GM19043 (cell line): ENCODE measurements around the gene NOTUM.
A peak's percentile ranks its signal among the peaks of the same experiment; 100 is the strongest.

Experiments used
- ATAC-seq: cut with Tn5 transposase; IDR thresholded peaks from one replicate; pipeline ENCODE4 v1.9.1; 2021; ENCODE audit warnings: low read depth; ENCODE audit not compliant: unreplicated experiment

Gene NOTUM

DNA sequence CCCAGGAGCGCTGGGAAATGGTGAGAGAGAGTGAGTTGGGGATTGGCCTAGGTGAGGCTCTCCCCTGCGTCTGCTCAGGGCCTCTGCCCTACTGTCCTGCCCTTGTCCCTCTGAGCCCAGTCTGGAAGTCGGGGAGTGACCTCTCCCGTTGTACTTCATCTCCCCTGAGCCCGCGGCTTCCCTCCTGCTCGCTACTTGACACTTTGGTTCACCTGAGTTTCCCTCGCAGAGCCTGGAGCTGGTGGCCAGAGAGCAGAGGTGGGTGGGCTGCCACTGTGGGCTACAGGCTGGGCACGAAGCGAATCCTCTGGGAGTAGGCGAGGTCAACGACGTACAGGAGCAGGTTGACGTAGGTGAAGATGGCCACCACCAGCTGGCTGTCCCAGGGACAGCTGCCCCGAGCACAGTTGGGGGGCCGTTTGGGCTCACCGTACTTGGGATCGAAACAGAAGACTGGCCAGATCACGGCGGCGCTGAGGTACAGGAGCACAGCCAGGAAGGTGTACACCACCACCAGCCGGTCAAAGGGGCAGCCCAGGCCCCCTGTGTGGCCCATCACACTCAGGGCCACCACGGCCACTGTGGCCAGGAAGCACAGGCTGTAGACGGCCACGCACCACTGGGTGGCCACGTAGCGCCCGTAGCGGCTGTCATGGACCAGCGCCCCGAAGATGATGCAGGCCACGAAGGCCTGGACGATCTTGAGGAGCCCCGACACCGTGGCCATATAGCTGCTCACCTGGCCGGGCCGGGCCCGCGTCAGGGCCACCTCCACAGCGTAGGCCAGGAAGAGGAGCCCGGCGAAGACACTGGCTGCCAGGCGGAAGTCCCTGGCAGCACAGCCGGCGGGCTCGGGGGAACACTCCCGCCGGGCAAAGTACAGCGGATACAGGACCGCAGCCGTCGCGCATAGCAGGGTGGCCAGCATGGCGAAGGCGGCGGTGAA lies 20.2 kb downstream of the NOTUM start:
- ATAC-seq = no peak

DNA sequence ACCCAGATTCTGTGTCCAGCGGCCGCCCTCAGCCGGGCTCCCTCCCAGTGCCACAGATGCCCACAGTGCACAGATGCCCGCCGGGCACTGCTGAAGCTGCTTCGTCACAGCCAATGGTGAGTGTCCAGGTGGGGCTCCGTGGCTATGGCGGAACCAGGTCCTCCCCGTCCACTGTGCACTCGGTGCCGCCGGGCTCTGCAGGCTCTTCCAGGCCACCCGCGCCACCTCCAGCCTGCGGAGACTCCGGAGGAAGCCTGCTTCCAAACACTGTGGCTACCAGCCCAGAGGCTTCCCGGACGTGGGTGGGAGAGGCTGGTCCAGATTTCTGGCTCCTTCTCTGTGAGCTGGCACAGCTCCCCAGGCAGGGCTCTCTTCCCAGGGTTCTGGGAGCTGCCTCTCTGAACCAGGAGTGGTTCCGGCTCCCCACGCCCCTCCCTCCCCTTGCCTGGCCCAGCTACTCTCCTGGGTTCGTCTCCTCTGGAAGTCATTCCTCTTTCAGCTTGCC lies 21.1 kb downstream of the NOTUM start:
- no peak for ATAC-seq

GRCh38 chr17:81939218-81939617 lies 21.8 kb downstream of the NOTUM start:
- ATAC-seq = no peak

- ATAC-seq = no peak
Observed at GRCh38 chr17:81935709-81936084, 25.3 kb downstream of the NOTUM start.

GRCh38 chr17:81934850-81935708 lies 25.9 kb downstream of the NOTUM start:
- ATAC-seq = no peak

DNA sequence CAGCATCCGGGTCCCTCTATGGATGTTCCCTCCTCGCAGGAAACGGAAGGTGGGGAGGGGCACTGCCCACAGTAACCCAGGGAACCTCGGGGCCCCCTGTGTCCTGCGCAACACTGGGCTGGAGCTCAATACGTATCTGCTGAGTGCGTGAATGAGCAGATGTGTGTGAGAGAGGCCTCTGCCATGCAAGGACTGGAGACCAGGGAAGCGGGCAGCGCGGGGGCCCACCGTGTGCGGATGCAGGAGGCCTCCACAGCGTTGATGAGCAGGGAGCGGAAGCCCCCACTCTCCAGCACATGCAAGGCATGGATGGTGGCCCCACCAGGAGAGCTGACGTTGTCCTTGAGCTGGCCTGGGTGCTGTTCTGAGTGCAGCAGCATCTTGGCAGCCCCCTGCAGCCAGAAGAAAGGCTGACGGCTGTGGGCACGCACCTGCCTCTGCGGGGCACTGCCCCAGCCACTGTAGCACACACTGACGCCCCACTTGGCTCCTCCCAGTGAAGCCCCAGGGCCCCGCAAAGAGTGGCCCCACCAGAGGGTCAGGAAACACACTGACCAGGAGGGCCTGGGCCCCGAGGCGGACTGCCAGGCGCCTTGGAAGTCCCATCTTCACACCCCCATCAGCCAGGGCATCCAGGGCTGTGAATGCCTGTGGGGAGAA lies 26.8 kb downstream of the NOTUM start:
- no peak for ATAC-seq

DNA sequence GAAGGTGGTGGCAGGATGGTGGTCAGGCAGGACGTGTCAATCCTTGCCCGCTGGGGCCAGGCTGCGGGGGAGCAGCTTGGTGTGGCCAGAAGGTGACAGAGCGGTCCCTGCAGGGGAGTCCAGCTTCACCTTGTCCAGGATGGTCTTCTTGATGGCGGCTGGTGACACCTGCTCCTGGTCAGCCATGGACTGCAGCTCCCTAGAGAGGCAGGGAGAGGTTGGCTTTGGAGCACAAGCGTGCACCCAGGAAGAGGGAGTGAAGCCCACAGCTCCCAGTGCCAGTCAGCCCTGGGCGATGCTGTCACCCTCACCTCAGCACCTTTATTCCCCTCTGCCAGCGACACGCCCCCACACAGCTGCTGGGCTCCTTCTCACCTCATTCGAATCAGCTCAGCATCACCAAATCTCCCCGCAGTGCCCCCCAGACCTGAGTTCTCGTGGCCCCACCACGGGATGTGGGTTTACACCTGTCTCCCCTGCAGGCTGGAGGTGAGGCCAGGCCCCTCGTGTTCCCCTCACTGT lies 27.7 kb downstream of the NOTUM start:
- no peak for ATAC-seq

DNA sequence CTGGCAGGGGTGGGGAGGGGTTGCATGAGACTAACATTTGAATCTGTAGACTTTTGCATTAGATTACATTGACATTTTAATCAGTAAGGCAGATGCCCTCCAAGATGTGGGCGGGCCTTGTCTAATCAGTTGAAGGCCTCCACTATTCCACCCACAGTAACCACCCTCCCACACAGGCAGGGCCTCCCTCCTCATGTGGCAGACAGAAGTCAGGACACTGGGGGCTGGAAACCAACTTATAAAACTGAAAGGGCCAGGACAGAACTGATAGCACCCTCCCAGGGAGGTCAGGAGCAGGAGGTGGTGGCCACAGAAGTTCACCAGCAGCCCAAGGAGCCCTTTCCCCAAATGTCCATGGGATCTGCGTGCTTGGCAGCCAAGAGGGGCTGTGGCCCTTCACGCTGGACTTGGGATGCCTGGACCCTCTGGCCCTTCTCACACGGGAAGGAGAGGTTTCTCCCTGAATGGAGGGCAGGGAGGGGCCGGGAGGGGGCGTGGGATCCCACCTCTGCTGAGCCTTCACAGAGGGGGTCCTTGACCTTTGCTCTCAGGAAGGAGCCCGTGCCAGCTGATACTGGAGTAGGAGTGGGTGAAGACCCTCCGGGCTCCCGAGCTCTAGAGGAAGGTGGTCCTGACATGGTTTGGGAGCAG lies 28.5 kb downstream of the NOTUM start:
- no peak for ATAC-seq

- ATAC-seq = no peak
Observed at GRCh38 chr17:81931557-81932332, 29.2 kb downstream of the NOTUM start.

DNA sequence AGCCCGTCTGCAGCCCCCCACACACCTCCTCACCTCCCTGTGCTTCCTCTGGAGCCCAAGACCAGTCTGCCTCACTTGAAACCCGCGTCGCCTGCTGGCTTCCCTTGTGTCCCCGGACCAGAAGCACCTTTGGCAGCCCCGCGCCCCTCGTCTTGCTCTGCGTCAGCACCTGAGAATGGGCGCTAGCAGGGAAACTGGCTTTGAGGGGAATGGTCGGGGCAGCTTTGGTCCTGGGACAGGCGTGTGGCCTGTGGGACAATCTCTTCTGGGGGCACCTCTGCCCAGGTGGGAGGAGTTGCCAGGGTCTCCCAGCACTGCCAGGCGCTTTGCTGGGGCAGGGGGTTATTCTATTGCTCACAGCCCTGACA lies 29.8 kb downstream of the NOTUM start:
- ATAC-seq = no peak

DNA sequence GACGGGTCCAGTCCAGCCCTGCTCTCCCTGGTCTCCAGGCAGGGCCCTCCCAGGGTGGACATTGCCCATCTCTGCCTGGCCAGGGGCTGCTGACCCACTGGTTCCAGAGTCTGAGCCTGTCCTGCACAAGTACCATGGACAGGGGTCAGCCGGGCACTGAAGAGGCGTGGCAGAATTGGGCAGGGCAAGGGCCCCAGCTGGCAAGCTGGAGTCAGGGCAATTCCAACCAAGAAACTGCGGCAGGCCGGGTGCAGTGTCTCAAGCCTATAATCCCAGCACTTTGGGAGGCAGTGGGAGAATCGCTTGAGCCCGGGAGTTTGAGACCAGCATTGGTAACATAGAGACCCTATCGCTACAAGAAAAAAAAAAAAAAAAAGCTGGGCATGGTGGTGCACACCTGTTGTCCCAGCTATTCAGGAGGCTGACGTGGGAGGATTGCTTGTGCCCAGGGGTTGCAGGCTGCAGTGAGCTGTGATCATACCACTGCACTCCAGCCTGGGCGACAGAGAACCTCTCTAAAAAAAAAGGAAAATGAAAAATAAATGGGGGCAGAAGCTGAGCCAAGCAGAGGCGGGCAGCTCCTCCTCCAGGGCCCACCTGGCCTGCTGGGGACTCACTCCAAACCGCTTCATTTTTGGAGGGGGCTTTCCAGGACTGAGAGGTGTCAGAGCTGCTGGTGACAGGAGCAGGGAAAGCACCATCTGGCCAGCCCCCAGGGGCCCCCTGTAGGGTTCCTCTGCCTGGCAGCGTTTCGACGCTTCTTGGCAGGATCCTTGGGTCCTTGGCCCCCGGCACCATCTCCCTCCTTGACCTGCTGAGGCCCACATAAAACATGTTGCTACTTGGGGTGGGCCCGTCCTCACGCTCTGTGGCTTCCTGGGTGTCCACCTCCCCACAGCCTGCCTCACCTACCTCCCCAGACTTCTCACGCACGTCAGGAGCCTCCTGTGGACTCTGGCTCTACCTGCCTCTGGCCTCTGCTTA lies 30.6 kb downstream of the NOTUM start:
- ATAC-seq = no peak

GRCh38 chr17:81929253-81930141 lies 31.5 kb downstream of the NOTUM start:
- no peak for ATAC-seq

GRCh38 chr17:81928544-81929252 lies 32.3 kb downstream of the NOTUM start:
- no peak for ATAC-seq

DNA sequence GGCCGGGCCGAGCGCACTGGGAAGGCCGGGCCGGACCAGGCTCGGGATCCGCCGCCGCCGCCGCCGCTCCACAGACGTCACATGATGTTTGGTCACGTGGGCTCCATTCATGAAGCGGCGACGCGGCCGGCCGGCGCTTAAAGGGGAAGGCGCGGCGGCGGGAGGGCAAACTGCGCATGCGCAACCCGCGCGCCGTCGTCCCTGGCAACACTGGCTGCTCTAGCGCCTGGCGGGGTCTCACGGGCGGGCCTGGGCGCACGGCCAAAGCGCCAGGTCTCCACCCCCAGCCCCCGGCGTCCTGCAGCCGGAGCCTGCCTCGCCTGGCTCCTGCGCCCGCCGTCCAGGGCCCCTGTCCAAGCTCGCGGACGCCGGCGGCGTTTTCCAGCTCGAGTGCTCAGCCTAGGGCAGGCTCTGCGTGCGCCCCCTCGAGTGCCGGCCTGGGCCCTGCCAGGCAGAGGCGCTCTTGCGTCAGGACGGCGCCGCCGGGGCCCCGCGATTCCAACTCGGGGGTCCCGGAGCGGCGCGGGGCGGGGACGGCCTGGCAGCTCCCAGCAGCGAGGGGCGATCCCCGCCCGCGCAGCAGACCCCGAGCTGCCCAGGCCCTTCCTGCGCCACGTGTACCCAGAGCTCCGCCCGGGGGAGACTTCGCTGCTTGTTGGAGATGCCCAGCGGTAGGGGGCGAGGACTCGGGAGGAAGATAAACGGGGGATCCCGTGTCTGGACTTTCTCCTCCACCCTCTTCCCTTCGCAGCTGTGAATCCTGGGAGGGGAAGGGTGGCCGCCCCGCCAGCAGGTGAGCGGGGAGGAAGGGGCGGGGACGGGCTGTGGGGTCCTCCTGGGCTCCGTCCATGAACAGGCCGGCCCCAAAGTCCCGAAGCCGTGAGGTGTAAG lies 33.1 kb downstream of the NOTUM start, which contains the start of gene MAFG:
Gene MAFG (minus strand): TSS at position 83 of the 891 bp plus-strand sequence. CDS start 4,550 bp downstream, outside the sequence.
- ATAC-seq = peak; percentile 71

GRCh38 chr17:81927152-81927652 lies 33.8 kb downstream of the NOTUM start:
- no peak for ATAC-seq
